ENCODE measurements around the gene ADGRE2.
"Not testable (repeated sequence)": the region's sequence is repeated elsewhere in the genome, so short reads cannot be mapped to it uniquely, and the experiment has no call there.

Gene ADGRE2

DNA sequence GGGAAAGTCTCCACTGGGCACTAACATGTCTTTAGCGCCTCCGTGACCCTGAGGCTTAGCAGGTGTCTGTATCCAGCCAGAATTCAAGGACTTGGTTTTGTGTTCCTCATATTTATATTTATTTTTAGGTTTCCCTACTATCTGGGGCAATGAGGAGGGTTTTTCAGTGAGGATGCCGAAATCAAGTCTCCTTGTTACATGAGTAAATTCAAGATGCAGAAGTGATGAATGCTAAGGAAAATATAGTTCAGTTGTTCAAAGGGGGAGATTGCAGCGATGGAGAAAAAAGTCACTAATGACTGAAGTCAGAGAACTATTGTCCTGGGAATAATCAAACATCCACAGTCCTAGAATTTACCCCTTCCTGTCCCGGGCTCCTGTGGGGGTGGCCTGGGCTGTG lies 791 bp upstream of the ADGRE2 start:
- H3K27me3 ChIP-seq (ENCODE audit: low read depth, low read length), result no peaks in the 10 kb centered on the region
- H3K4me2 ChIP-seq (ENCODE audit: low read length), result no peak overlapping the region
- H3K4me3 ChIP-seq (ENCODE audit: low read length), result no peak overlapping the region
- TF ChIP-seq CTCF (IDR thresholded peaks at IDR 0.05; ENCODE audit: low read depth, low read length), result no peak
- TF ChIP-seq EZH2phosphoT487 (IDR thresholded peaks at IDR 0.05; ENCODE audit: low read depth), result no peak
- peaks cover 3% of the 10 kb centered on the region; the same call in 1 of the 2 replicates for H3K4me1 ChIP-seq (ENCODE audit: low read length)
- no peak overlapping the region for H3K27ac ChIP-seq (ENCODE audit: low read length)
- no peaks in the 10 kb centered on the region for H3K79me2 ChIP-seq (ENCODE audit: low read length)
- H3K9ac ChIP-seq (ENCODE audit: low read length), result no peak overlapping the region
- no peaks in the 10 kb centered on the region for H4K20me1 ChIP-seq (ENCODE audit: insufficient read depth, low read length)
- H3K9me3 ChIP-seq (ENCODE audit: insufficient read depth, low read length), result no peaks in the 10 kb centered on the region
- no peak overlapping the region for H2AFZ ChIP-seq (ENCODE audit: low read depth, low read length)
- no peaks in the 10 kb centered on the region for H3K36me3 ChIP-seq (replicated peaks; ENCODE audit: low read depth, low read length)

DNA sequence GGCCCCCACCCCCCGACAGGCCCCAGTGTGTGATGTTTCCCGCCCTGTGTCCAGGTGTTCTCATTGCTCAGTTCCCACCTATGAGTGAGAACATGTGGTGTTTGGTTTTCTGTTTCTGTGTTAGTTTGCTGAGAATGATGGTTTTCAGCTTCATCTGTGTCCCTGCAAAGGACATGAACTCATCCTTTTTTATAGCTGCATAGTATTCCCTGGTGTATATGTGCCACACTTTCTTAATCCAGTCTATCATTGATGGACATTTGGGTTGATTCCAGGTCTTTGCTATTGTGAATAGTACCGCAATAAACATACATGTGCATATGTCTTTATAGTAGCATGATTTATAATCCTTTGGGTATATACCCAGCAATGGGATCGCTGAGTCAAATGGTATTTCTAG lies 715 bp downstream of the ADGRE2 start:
- not testable (repeated sequence) for H3K79me2 ChIP-seq (ENCODE audit: low read length); H3K4me1 ChIP-seq (ENCODE audit: low read length); H3K4me2 ChIP-seq (ENCODE audit: low read length); H3K36me3 ChIP-seq (replicated peaks; ENCODE audit: low read depth, low read length); H3K4me3 ChIP-seq (ENCODE audit: low read length); H3K9ac ChIP-seq (ENCODE audit: low read length); H4K20me1 ChIP-seq (ENCODE audit: insufficient read depth, low read length); H3K27me3 ChIP-seq (ENCODE audit: low read depth, low read length); H3K9me3 ChIP-seq (ENCODE audit: insufficient read depth, low read length); H3K27ac ChIP-seq (ENCODE audit: low read length); H2AFZ ChIP-seq (ENCODE audit: low read depth, low read length)

DNA sequence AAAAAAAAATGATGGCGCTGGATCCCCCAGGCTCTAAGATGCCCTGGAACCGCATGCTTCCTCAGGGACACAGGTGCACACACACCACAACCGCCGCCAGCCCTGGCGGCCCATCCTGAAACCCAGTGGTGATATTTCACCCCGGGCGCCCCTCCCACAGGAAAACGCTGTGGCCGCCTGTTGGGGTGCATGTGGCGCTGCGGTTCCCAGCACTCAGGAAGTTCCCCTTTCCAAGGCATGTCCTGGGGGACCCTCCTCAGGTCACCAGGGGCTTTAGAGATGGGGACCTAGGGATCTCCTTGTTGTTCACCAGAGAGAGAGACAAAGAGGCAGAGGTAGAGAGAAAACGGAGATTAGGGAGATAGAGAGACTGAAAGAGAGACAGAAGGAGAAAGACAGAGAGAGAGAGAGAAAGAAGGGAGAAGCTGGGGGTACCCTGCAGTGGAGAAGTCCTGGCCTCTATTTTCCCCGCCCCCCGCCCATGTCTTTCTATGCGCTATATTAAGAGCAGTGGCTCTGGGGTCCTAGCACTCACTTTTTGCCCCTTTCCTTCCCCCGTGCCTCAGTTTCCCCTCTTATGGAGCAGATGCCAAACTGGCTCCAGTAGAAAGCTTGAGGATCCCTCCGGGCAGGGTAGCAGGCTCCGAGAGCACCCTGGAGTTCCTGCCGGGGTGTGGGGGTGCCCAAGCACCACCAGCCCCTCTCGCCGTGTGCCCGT lies 2.3 kb downstream of the ADGRE2 start:
- TF ChIP-seq CTCF (IDR thresholded peaks at IDR 0.05; ENCODE audit: low read depth, low read length) (no peak), EZH2phosphoT487 (IDR thresholded peaks at IDR 0.05; ENCODE audit: low read depth) (no peak)
- Histone ChIP-seq H3K4me2 (ENCODE audit: low read length) (no peak overlapping the region), H2AFZ (ENCODE audit: low read depth, low read length) (no peak overlapping the region), H3K9ac (ENCODE audit: low read length) (no peak overlapping the region), H3K4me1 (ENCODE audit: low read length) (peaks cover 3% of the 10 kb centered on the region; the same call in 1 of the 2 replicates), H3K36me3 (replicated peaks; ENCODE audit: low read depth, low read length) (no peaks in the 10 kb centered on the region), H3K9me3 (ENCODE audit: insufficient read depth, low read length) (no peaks in the 10 kb centered on the region), H3K4me3 (ENCODE audit: low read length) (no peak overlapping the region), H4K20me1 (ENCODE audit: insufficient read depth, low read length) (no peaks in the 10 kb centered on the region), H3K27ac (ENCODE audit: low read length) (no peak overlapping the region), H3K27me3 (ENCODE audit: low read depth, low read length) (no peaks in the 10 kb centered on the region), H3K79me2 (ENCODE audit: low read length) (no peaks in the 10 kb centered on the region)

GRCh38 chr19:14775326-14775725 lies 3.0 kb downstream of the ADGRE2 start:
- H3K27me3 ChIP-seq (ENCODE audit: low read depth, low read length); H3K79me2 ChIP-seq (ENCODE audit: low read length); H3K4me2 ChIP-seq (ENCODE audit: low read length); H4K20me1 ChIP-seq (ENCODE audit: insufficient read depth, low read length); H3K9ac ChIP-seq (ENCODE audit: low read length); H3K9me3 ChIP-seq (ENCODE audit: insufficient read depth, low read length); H3K36me3 ChIP-seq (replicated peaks; ENCODE audit: low read depth, low read length); H3K27ac ChIP-seq (ENCODE audit: low read length); H2AFZ ChIP-seq (ENCODE audit: low read depth, low read length); H3K4me3 ChIP-seq (ENCODE audit: low read length); H3K4me1 ChIP-seq (ENCODE audit: low read length): not testable (repeated sequence)

DNA sequence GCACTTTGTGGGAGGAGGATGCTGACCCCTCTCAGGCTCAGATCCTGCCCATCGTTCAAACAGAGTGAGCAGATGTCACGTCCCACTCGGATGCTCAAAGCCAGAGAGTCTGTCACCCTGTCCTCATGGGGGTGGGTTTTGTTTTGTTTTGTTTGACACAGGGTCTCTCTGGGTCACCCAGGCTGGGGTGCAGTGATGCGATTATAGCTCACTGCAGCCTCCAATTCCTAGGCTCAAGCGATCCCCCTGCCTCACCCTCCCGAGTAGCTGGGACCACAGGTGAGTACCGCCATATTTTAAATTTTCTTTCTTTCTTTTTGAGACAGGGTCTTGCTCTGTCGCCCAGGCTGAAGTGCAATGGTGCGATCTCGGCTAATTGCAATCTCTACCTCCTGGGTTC lies 4.0 kb downstream of the ADGRE2 start:
- no peaks in the 10 kb centered on the region for H3K36me3 ChIP-seq (replicated peaks; ENCODE audit: low read depth, low read length)
- no peak overlapping the region for H3K27ac ChIP-seq (ENCODE audit: low read length)
- no peak for TF ChIP-seq CTCF (IDR thresholded peaks at IDR 0.05; ENCODE audit: low read depth, low read length)
- TF ChIP-seq EZH2phosphoT487 (IDR thresholded peaks at IDR 0.05; ENCODE audit: low read depth), result no peak
- no peaks in the 10 kb centered on the region for H3K27me3 ChIP-seq (ENCODE audit: low read depth, low read length)
- H3K4me1 ChIP-seq (ENCODE audit: low read length), result no peaks in the 10 kb centered on the region
- no peak overlapping the region for H3K9ac ChIP-seq (ENCODE audit: low read length)
- H3K4me2 ChIP-seq (ENCODE audit: low read length), result no peak overlapping the region
- no peaks in the 10 kb centered on the region for H3K9me3 ChIP-seq (ENCODE audit: insufficient read depth, low read length)
- H3K79me2 ChIP-seq (ENCODE audit: low read length), result no peaks in the 10 kb centered on the region
- H4K20me1 ChIP-seq (ENCODE audit: insufficient read depth, low read length), result no peaks in the 10 kb centered on the region
- no peak overlapping the region for H2AFZ ChIP-seq (ENCODE audit: low read depth, low read length)
- H3K4me3 ChIP-seq (ENCODE audit: low read length), result no peak overlapping the region

GRCh38 chr19:14773722-14774121 lies 4.6 kb downstream of the ADGRE2 start:
- H3K4me1 ChIP-seq (ENCODE audit: low read length); H3K27me3 ChIP-seq (ENCODE audit: low read depth, low read length); H3K4me3 ChIP-seq (ENCODE audit: low read length); H3K9me3 ChIP-seq (ENCODE audit: insufficient read depth, low read length); H3K79me2 ChIP-seq (ENCODE audit: low read length); H2AFZ ChIP-seq (ENCODE audit: low read depth, low read length); H3K9ac ChIP-seq (ENCODE audit: low read length); H3K4me2 ChIP-seq (ENCODE audit: low read length); H4K20me1 ChIP-seq (ENCODE audit: insufficient read depth, low read length); H3K27ac ChIP-seq (ENCODE audit: low read length); H3K36me3 ChIP-seq (replicated peaks; ENCODE audit: low read depth, low read length): not testable (repeated sequence)
